GM18517 (cell line): Measurements from ENCODE around the gene DNPH1.

Experiments
- ATAC-seq: cut with Tn5 transposase; IDR thresholded peaks from one replicate; pipeline ENCODE4 v1.9.1; 2021; ENCODE audit warnings: mild to moderate bottlenecking, moderate library complexity; ENCODE audit not compliant: unreplicated experiment

DNPH1 gene

DNA sequence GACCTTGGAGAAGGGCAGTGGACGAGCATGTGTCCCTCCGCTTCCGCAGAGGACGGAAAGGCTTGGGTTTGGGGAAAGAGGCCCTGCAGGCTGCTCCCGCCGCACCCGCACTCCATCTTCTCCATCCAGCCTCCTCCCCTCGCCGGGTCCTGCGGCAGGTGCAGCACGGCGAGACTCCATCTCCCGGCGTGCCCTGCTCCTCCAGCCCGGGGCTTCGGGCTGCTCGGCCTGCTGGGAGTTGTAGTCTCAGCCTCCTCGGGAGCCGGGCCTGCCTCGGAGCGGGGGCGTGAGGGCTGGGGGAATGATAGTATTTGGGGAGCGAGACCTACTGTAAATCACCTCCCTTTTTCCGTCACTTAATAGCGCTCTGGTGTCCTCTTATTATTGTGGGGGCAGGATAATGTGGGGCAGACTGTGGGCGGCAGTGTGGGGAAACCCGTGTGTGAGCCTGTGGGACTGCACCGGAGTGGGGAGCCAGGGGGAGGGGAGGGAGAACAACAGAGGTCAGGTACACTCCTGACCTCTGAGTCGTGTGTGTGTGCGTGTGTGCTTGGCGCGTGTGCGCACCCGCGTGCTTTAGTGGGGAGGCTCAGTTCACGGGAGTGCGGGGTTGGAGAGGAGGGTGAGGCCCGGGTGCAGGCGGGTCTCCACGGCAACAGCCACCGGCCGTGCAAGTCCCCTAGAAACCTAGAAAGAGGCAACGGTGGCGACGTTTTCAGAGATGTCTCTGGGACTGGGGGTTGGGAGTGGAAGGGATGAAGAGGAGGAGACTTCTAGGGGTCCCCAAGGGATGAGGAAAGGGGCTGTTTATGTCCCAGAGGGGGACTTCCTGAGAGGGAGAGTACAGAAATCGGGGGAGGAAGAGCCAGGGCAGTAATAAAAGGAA is 18.1 kb upstream of the DNPH1 start:
- ATAC-seq = peak; percentile 72

DNA sequence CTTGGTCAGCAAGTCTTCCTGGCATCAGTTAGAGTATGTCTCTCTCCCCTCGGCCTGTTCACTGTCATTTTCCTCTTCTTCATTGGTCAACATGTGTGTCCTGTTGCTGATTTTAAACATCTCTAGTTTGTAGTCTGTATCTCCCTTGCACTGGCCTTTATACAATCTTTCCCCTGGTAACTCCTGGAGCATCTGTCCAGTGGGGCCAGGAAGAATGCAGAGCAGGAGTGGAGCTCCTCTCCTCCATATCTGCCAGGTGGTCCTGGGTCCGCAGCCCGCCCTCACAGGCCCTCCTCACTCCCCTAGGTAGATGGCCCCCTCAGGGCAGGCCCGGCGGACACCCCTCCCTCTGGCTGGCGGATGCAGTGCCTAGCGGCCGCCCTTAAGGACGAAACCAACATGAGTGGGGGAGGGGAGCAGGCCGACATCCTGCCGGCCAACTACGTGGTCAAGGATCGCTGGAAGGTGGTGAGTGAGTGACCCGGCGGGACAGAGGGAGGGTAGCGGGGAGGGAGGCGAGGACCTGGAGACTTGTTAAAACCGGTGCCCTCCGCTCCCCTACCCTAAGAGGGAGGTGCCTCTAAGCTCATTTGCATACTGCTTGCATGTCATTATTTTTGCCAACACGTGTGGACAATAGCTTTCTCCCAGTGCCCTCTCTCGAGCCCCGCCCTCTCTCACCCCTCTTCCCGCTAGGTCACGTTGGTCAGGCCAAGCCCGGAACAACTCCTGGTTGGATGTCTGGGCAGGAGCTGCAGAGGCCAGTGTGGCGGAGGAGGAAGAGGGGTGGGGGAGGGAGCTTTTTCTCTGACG is 17.2 kb upstream of the DNPH1 start:
- peak; percentile 44 for ATAC-seq

DNA sequence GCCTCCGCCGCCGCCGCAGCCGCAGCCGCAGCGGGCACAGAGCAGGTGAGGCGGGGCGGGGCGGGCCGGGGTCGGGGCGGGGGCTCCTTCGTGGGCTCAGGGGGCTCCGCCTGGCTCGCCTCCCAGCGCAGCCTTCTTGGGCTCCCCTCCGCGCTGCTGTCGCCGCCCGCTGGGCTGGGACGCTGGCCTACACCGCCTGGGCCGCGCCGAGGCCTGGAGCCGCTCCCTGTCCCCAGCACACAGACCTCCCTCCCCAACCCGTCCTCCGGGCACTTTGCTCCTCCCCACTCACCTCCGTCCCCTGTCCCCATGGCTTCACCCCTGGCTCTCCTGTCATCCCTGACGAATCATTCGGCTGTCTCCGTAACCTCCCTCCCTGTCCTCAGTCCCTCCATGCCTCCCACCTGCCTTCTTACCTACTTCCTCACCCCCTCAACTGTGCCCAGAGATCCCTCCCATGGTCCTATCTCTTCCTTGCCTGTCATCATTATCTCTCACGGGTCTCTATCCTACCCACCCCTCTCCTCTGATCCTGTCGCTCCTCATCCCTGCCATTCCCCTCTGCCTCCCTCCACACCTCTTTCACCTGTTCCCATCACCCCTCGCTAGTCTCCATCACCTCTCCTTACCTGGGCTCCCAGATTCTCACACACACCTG is 14.5 kb upstream of the DNPH1 start:
- ATAC-seq = no peak

DNA sequence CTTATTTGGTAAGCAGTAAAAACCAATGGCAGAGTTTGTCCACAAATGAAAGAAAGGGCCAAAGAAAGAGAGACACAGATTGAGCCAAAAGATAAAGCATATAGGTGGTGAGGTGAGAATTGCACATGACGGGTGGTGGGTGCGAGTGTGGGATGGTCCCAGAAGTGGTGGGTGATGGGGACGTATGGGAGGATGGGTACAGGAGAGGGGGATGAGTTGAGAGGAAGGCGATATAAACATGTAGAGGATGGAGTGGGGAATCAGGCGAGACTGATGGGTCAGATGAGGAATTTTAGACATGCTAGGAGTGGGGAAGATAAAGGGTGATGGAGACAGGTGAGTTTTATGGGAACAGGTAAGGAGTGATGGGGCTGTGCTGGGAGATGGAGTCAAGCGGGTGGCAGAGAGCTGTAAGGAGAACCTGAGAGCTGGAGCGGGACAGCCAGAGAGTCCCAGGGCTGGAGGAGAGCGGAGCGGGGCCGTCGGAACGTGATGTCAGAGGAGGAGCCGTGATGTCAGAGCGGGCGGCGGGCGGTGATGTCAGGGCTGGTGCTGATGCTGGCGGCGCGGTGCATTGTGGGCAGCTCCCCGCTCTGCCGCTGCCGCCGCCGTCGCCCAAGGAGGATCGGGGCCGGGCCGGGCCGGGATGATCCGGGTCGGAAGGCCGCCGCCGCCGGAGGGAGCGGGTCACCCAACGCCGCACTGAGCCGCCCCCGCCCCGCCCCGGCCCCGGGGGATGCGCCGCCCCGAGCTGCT is 13.8 kb upstream of the DNPH1 start, which contains the start of gene TTBK1:
TTBK1 (plus strand) TSS at position 574 of the 756 bp plus-strand sequence. CDS start 3,180 bp downstream, outside the sequence.
- ATAC-seq = no peak

DNA sequence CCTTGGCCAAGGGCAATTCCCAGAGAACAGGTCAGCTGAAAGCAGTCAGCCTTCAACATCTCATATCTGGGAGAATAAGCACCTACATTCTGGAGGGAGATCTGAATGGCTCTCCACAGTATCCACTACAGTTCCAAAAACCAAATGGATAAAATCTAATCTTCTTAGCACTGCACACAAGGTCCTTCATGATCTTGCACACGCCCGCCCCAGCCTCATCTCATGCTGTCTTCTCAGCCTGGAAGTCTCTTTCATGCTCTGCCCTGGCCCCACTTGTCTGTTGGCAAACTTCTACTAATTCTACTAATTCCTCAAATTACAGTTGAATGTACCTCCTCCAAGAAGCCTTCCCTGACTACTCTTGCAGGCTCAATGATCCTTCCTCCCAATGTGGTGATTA is 12.2 kb upstream of the DNPH1 start:
- ATAC-seq = no peak

DNA sequence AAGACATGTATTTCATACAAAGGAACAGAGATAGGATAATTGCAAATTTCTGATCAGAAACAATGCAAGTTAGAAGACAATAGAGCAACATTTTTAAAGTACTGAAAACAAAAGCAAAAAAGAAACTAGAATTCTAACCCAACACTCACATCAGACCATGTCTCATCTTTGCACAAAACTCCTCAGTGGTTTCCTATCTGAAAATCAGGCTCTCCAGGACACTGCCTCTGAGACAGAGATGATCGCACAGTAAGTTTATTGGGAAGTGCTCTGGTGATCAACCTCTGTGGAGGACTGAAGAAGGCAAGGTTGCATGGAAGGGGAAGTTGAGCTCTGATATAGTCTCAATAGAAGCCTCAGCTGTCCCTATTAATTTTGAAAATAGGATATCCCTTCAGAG is 11.7 kb upstream of the DNPH1 start:
- ATAC-seq = no peak

DNA sequence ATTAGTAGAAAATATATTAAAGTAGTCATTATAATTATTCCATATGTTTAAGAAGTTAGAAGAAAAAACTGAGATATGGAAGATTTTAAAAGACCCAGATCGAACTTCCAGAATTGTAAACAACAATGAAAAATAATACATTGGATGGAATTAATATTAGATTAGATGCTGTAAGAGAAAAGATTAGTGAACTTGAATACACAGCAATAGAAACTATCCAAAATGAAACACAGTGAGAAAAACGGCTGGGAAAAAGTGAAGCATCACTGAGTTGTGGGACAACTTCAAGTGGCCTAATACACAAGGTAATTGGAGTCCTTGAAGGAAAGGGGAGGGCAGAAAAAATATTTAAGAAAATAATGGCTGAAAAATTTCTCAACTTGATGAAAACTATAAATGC is 9.8 kb upstream of the DNPH1 start:
- no peak for ATAC-seq

DNA sequence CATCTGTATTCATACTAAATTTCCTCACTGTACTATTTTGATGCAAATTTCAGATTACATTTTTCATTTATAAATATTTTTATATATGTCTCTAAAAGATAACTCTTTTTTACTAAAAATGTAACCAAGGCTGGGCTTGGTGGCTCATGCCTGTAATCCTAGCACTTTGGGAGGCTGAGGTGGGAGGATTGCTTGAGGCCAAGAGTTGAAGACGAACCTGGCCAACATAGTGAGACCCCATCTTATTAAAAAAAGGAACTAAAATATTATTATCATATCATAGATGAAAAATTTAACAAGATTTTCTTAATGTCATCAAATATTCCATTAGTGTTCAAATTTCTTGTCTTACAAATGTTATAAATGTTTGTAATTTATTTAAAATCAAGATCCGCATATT is 6.6 kb upstream of the DNPH1 start:
- no peak for ATAC-seq

DNA sequence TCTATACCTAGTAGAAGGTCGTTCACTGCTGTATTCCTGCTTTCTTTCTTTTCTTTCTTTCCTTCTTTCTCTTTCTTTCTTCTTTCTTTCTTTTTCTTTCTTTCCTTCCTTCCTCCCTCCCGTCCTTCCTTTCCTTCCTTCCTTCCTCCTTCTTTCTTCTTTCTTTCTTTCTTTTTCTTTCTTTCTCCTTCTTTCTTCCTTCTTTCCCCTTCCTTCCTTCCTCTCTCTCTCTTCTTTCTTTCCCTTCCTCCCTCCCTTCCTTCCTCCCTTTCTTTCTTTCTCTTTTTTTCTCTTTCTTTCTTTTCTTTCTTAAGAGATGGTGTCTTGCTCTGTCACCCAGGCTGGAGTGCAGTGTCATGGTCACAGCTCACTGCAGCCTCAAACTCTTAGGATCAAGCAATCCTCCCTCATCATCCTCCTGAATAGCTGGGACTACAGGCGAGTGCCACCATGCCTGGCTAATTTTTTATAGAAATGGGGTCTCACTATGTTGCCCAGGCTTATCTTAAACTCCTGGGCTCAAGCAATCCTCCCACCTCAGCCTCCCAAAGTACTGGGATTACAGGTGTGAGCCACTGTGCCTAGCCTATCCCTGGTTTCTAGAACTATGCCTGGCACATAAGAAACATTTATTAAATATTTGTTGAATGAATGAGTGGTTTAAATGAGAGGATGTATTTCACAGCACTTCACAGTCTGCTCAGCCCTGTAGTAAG is 2.6 kb upstream of the DNPH1 start:
- no peak for ATAC-seq

DNA sequence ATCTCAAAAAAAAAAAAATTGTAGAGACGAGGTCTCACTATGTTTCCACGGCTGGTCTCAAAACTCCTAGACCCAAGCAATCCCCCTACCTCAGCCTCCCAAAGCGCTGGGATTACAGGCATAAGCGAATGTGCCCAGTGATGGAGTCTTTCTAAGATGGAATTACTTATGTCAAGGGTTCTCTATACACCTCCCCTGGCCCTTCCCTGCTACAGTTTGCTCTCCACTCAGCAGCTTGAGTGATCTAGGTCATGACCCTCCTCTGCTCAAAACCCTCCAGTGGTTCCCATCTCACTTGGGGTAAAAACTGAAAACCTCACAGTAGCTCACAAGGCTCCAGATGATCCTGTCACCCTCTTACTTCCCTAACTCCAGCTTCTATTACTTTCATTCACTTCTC is 1.8 kb upstream of the DNPH1 start:
- ATAC-seq = no peak

DNA sequence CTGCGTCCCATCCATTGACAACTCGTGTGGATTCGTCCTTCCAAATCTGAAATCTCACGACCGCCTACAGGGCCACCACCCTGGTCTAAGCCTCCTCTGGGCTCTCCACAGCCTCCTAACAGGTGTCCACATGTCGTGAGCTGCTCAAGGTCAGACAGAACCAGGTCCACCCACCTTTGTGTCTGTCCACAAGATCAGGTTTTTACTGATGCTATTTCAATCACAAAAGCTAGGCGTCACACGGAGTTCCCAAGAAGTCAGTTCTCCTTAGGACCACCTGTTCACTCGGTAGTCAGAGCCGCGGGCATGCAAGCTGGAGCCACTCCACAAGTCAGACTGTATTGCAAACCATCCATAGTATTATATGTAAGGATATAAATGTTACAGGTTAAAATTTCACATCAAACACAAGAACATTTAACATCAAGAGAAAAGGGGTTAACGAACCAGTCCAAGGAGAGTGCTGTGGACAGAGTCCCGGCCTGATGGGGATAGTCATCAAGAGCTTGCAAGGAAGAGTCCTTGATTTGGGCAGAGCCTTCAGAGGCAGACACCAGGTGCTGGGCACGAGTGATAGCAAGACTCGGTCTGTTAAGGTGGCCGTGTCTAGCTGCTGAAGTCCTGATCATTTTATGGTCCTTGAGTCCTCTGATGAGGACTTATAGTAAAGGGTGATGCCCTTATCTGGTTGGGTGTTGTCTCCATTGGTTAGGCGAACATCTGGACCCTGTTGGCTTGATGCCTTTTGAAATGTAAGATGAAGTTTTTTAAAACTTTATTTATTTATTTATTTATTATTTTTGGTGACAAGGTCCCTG is 731 bp upstream of the DNPH1 start:
- ATAC-seq = no peak

DNA sequence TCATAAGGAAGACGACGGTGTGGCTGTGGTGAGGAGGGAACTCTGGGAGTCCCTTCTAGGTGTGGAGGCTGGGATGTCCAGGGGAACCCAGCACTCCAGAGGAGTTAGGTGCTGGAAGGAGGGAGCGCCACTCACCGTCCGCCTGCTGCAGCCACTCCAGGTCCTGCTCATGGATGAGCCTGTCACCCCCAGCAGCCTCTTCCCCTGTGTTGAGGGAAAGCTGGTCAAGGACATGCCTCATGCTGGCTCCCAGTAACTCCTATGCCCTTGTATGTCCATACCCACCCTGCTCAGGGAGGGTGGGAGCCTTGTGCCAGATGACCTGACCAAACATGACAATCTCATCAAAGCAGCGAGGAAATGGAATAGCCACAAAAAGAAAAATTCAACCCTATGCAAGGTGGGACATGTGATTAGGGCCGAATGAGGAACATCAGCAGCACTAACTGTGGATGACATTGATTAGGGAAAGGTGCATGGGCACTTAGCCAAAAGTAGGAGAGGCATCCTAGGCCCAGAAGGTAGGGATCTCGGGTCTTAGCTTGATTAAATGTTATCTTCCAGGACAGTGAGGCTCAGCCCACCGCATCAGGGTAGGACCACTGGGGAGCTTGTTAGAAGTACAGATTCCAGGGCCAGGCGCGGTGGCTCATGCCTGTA is 3.0 kb downstream of the DNPH1 start:
- no peak for ATAC-seq

DNA sequence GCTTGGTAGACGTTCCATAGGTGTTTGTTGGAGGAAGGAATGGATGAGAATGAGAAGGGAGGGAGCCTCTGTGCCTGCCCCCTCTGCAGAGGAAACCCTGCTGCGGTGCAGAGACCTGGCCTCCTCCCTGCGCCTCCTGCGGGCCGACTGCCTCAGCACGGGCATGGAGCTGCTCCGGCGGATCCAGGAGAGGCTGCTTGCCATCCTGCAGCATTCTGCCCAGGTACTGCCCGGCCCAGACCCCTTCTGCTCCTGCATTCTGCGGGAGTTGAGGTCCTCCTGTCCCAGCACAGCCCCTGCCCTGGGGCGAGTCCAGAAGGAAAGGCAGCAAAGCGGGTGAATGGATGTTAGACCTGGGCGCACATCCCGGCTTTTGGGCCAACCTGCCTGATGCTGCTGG is 6.1 kb downstream of the DNPH1 start:
- no peak for ATAC-seq

DNA sequence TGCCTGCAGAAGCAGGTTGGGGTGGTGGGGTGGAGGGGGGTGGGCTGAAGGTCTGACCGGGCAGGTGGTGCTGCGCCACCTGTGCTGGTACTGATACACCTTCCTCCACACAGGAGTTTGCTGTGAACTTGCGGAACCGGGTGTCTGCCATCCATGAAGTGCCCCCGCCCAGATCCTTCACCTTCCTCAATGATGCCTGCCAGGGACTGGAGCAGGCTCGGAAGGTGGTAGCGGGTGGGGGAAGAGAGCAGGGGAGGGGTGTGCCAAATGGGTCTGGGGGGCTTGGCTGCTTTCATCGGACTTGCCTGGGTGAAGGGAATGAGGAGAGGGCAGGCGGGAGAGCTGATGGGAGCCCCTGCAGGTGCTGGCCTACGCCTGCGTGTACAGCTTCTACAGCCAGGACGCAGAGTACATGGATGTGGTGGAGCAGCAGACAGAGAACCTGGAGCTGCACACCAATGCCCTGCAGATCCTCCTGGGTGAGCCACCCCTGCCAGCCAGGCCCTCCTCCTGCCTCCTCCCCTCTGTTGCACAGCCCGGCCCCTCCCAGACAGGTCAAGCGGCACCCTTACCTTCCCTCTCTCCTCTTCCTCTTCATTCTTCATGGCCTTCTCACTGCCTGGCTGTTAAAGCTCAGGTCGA is 6.7 kb downstream of the DNPH1 start:
- ATAC-seq = no peak

DNA sequence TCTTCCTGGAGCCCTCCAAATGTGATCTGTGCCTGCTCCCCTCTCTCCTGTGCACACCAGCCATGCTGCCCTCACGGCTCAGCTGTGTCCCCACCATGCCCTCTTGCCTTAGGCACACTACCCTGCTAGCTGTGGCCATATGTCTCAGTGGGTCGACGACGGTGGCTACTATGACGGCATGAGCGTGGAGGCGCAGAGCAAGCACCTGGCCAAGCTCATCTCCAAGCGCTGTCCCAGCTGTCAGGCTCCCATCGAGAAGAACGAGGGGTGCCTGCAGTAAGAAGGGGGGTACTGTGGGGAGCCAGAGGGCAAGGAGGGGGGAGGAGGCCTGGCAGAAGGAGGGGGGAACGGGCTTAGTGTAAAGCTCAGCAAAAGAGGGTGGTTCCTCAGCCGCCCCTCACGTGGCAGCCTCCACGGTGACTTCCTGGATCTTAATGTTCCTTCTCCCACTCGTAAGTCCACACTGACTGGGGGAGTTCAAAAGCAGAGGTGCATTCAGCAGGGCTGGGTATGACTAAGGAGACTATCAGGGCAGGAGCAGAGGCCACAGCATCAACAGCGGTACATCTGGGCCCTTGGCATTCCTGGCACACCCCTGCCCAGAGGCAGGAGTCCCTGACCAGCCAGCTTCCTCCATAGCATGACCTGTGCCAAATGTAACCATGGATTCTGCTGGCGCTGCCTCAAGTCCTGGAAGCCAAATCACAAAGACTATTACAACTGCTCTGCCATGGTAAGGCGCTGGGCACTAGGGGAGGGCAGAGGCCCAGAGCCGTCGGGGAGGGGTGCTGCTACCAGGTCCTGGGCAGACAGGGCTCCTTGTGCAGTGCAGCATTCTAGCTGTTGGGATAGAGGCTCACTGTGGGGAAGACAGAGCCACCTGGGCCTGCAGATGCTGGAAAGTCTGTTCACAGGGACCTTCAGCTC is 8.0 kb downstream of the DNPH1 start:
- ATAC-seq = no peak

DNA sequence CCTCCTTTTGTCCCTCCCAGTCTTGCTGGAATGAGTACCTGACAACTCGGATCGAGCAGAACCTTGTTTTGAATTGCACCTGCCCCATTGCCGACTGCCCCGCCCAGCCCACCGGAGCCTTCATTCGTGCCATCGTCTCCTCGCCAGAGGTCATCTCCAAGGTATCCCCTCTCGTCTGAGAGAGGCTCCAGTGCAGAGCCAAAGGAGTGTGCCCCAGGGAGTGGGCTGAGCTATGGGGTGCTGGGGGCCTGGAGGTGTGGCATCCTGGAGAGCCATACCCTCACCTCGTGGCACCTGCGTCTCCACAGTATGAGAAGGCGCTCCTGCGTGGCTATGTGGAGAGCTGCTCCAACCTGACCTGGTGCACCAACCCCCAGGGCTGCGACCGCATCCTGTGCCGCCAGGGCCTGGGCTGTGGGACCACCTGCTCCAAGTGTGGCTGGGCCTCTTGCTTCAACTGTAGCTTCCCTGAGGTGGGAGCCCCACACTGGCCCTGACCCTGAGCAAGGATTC is 8.8 kb downstream of the DNPH1 start:
- ATAC-seq = no peak

DNA sequence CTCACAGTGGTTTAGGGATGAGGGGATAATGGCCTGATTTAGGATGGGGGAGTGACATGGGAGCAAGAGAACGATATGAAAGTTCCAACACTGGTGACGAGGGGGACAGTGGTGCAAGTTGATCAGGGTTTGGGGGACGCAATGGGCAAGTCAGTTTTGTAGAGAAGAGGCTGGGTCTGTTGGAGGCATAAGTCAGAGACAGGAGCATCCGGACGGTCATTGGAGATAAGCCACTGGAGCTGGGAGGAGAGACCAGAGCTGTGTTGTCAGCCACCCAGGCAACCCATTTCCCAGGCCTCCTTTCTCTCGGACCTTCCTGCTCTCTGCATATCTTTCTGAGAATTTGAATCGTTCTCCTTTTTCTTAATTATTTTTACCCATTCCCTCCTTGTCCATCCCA is 9.5 kb downstream of the DNPH1 start:
- ATAC-seq = no peak
